ENCODE results near the gene RTN1.

RTN1 gene

GRCh38 chr14:59591641-59592370 lies 278.8 kb downstream of the RTN1 start:
- no peaks in the 10 kb centered on the region for H3K27me3 ChIP-seq (replicated peaks; ENCODE audit: control insufficient read depth, insufficient read depth, low read length)
- TF ChIP-seq, protein P1, sequence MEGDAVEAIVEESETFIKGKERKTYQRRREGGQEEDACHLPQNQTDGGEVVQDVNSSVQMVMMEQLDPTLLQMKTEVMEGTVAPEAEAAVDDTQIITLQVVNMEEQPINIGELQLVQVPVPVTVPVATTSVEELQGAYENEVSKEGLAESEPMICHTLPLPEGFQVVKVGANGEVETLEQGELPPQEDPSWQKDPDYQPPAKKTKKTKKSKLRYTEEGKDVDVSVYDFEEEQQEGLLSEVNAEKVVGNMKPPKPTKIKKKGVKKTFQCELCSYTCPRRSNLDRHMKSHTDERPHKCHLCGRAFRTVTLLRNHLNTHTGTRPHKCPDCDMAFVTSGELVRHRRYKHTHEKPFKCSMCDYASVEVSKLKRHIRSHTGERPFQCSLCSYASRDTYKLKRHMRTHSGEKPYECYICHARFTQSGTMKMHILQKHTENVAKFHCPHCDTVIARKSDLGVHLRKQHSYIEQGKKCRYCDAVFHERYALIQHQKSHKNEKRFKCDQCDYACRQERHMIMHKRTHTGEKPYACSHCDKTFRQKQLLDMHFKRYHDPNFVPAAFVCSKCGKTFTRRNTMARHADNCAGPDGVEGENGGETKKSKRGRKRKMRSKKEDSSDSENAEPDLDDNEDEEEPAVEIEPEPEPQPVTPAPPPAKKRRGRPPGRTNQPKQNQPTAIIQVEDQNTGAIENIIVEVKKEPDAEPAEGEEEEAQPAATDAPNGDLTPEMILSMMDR (IDR thresholded peaks at IDR 0.05; ENCODE audit: insufficient read depth, low read length, poor library complexity, severe bottlenecking): no peak
- no peak overlapping the region for H3K4me3 ChIP-seq (replicated peaks; ENCODE audit: low read depth, low read length)
- H3K36me3 ChIP-seq (ENCODE audit: control insufficient read depth, insufficient read depth, low read length): no peaks in the 10 kb centered on the region
- no peak for DNase-seq (ENCODE audit: extremely low read depth, insufficient read length)

DNA sequence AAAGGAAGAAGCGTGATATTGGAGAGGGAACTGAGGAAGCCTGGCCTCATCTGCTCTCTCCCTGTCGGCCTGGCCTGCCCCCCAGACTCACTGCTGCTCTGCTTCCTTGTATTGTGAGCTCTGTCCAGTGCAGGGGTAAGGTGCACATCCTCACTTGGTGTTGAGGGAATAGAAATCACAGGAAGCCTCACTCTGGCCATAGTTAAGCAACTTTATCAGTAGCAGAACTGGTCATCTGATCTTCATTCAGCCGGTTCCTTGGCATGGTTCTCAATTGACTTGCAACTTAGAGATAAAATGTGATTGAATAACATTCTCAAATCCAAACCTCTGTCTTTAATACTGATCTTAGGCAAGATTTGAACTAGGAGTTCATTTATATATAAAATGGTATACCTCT lies 282.5 kb downstream of the RTN1 start:
- H3K4me3 ChIP-seq (replicated peaks; ENCODE audit: low read depth, low read length): no peak overlapping the region
- DNase-seq (ENCODE audit: extremely low read depth, insufficient read length): no peak
- H3K27me3 ChIP-seq (replicated peaks; ENCODE audit: control insufficient read depth, insufficient read depth, low read length): no peaks in the 10 kb centered on the region
- TF ChIP-seq, protein P1 (IDR thresholded peaks at IDR 0.05; ENCODE audit: insufficient read depth, low read length, poor library complexity, severe bottlenecking): no peak
- H3K36me3 ChIP-seq (ENCODE audit: control insufficient read depth, insufficient read depth, low read length): no peaks in the 10 kb centered on the region

- no peak overlapping the region for H3K4me3 ChIP-seq (replicated peaks; ENCODE audit: low read depth, low read length)
- TF ChIP-seq, protein P1 (IDR thresholded peaks at IDR 0.05; ENCODE audit: insufficient read depth, low read length, poor library complexity, severe bottlenecking): no peak
- no peaks in the 10 kb centered on the region for H3K36me3 ChIP-seq (ENCODE audit: control insufficient read depth, insufficient read depth, low read length)
- no peak for DNase-seq (ENCODE audit: extremely low read depth, insufficient read length)
- H3K27me3 ChIP-seq (replicated peaks; ENCODE audit: control insufficient read depth, insufficient read depth, low read length): no peaks in the 10 kb centered on the region
Observed at GRCh38 chr14:59585891-59586554, 284.6 kb downstream of the RTN1 start.

DNA sequence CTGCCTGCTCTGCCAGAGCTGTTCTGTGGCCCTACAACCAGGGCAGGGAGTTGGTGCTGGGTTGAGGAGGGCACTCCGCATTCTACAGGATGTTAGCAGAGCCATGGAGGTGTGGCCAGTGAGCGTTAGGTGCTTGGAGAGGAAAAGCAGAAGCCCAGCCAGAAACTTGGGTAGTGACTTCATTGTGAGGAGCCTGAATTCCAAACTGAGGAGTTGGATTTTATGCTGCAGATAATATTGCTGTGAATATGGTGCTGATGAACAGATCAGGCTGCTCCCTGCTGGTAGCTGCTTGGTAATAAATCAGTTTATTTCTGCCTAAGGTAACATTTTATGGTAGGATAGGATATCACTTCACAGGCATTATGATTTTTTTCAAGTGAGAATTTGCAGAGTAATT lies 286.8 kb downstream of the RTN1 start:
- H3K36me3 ChIP-seq (ENCODE audit: control insufficient read depth, insufficient read depth, low read length): no peaks in the 10 kb centered on the region
- no peak for DNase-seq (ENCODE audit: extremely low read depth, insufficient read length)
- no peak overlapping the region for H3K4me3 ChIP-seq (replicated peaks; ENCODE audit: low read depth, low read length)
- H3K27me3 ChIP-seq (replicated peaks; ENCODE audit: control insufficient read depth, insufficient read depth, low read length): no peaks in the 10 kb centered on the region
- TF ChIP-seq, protein P1 (IDR thresholded peaks at IDR 0.05; ENCODE audit: insufficient read depth, low read length, poor library complexity, severe bottlenecking): no peak

GRCh38 chr14:59582845-59583509 lies 287.6 kb downstream of the RTN1 start:
- no peak overlapping the region for H3K4me3 ChIP-seq (replicated peaks; ENCODE audit: low read depth, low read length)
- H3K36me3 ChIP-seq (ENCODE audit: control insufficient read depth, insufficient read depth, low read length): no peaks in the 10 kb centered on the region
- TF ChIP-seq, protein P1 (IDR thresholded peaks at IDR 0.05; ENCODE audit: insufficient read depth, low read length, poor library complexity, severe bottlenecking): peak; percentile 24
- DNase-seq (ENCODE audit: extremely low read depth, insufficient read length): no peak
- H3K27me3 ChIP-seq (replicated peaks; ENCODE audit: control insufficient read depth, insufficient read depth, low read length): no peaks in the 10 kb centered on the region

Data from GM06990 (cell line).